Epithelial cell of proximal tubule (primary cell): ENCODE measurements around the gene RUSF1. TPM values are rescaled to one million over a fixed set of nuclear protein-coding genes. Genes with fewer than 3 reads are reported as not detected.

ENCODE experiments used
- DNase-seq: peaks from one replicate; pipeline ENCODE4 v3.0.0-alpha.2; 2011; ENCODE audit warnings: low read depth
- H3K4me3 ChIP-seq: 2 replicates; pipeline ENCODE4 v1.5.1; 2011; ENCODE audit warnings: low read depth, mild to moderate bottlenecking, low read length
- total RNA-seq: library from RNA; depleted of rRNA; stranded (reverse); fragments of >200 nt; gene quantifications from 2 replicates; pipeline ENCODE4 v1.2.3, GENCODE V29; 2015
- TF ChIP-seq, protein P1 (sequence below): conservative IDR thresholded peaks from 2 replicates; pipeline ENCODE4 v1.5.1; 2012; ENCODE audit warnings: low read depth, mild to moderate bottlenecking, low read length

Gene RUSF1
- total RNA-seq, 1 donor from 2014 or later: 42.8 TPM

DNA sequence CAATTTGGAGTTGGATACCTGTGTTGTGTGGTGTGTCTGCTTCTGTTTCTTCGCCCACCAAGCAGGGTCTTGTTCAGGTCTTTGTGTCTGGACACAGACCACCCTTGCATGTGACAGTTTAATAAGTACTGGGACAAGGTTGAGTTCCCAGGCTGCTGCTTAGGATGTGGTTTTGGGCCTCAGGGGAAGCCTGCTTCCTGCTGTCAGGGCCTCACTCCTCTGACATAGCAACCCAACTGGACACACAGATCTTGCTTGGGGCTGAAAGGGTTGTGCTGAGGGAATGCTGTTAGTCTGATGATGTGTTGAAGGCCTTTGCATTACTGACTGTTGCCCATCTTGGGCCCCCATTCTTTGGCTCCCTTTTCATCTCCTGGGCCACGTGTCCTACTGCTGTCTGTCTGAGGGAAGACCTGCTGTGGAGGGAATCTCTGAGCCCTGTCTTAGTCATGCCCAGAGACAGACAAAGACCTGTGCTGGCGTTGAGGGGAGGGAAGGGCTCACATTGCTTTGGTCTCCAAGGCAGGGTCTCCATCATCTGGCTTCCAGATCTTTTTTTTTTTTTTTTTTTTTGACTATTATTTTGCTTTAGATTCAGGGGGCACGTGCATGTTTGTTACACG, 40.9 kb downstream of the RUSF1 start:
- no peak for DNase-seq
- no peak overlapping the region for H3K4me3 ChIP-seq
- TF ChIP-seq, protein P1, sequence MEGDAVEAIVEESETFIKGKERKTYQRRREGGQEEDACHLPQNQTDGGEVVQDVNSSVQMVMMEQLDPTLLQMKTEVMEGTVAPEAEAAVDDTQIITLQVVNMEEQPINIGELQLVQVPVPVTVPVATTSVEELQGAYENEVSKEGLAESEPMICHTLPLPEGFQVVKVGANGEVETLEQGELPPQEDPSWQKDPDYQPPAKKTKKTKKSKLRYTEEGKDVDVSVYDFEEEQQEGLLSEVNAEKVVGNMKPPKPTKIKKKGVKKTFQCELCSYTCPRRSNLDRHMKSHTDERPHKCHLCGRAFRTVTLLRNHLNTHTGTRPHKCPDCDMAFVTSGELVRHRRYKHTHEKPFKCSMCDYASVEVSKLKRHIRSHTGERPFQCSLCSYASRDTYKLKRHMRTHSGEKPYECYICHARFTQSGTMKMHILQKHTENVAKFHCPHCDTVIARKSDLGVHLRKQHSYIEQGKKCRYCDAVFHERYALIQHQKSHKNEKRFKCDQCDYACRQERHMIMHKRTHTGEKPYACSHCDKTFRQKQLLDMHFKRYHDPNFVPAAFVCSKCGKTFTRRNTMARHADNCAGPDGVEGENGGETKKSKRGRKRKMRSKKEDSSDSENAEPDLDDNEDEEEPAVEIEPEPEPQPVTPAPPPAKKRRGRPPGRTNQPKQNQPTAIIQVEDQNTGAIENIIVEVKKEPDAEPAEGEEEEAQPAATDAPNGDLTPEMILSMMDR: no peak

DNA sequence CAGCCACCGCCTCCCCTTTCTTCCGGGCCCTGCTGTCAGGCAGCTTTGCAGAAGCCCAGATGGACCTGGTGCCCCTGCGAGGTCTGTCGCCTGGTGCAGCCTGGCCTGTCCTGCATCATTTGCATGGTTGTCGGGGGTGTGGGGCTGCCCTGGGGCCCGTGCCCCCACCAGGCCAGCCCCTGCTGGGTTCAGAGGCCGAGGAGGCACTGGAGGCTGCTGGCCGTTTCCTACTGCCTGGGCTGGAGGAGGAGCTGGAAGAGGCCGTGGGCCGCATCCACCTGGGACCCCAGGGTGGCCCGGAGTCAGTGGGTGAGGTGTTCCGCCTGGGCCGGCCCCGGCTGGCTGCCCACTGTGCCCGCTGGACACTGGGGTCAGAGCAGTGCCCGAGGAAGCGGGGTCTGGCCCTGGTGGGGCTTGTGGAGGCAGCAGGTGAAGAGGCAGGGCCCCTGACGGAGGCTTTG, 41.8 kb downstream of the RUSF1 start:
- TF ChIP-seq, protein P1: no peak
- DNase-seq: no peak
- H3K4me3 ChIP-seq: no peak overlapping the region

DNA sequence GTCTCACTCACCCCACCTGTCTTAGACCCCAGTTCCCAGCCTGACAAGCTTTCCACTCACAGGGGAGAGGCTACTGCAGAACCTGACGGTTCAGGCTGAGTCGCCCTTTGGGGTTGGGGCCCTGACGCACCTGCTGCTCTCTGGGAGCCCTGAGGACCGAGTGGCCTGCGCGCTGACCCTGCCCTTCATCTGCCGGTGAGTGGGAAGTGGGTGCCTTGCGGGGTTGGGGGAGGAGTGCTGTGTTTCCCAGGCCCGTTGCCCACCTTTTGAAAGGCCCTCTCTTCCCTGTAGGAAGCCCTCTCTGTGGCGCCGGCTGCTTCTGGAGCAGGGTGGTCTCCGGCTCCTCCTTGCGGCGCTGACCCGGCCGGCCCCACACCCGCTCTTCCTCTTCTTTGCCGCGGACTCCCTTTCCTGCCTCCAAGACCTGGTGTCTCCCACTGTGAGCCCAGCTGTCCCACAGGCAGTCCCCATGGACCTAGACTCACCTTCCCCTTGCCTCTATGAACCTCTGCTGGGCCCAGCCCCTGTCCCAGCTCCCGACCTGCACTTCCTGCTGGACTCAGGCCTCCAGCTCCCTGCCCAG, 42.3 kb downstream of the RUSF1 start:
- TF ChIP-seq, protein P1: no peak
- no peak overlapping the region for H3K4me3 ChIP-seq
- DNase-seq: no peak

DNA sequence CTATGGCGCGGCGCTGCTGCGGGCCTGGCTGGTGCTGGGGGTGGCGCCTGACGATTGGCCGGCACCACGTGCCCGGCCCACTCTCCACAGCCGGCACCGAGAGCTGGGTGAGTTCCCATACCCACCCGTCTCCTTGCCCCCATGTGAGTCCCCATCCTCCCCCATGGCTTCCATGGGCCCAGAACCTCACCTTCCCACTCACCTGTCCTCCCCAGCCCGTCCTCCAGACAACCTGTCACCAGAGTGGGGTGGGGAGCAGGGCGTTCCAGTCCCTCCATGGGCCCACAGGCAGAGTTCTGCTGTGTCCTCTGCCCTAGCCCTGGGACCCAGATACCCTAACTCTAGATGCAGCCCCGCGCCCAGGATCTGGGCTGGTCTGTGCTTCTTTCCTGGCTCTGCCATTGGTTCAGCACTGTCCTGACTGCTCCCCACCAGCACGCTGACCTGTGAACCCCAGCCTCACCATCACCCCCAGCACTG, 43.4 kb downstream of the RUSF1 start:
- no peak overlapping the region for H3K4me3 ChIP-seq

DNA sequence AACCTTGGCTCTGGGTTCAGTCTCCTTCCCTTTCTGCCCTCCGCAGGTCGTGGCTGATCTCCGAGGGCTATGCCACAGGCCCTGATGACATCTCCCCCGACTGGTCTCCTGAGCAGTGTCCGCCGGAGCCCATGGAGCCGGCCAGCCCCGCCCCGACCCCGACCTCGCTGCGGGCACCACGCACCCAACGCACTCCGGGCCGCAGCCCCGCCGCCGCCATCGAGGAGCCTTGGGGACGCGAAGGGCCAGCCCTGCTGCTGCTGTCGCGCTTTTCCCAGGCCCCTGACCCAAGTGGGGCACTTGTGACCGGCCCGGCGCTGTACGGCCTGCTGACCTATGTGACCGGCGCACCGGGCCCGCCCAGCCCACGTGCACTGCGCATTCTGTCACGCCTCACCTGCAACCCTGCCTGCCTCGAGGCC, 43.8 kb downstream of the RUSF1 start:
- TF ChIP-seq, protein P1: no peak
- H3K4me3 ChIP-seq: no peak overlapping the region
- DNase-seq: no peak

More for the DNA sequence above, 43.4 kb downstream of the RUSF1 start:
- TF ChIP-seq, protein P1: no peak
- DNase-seq: no peak

DNA sequence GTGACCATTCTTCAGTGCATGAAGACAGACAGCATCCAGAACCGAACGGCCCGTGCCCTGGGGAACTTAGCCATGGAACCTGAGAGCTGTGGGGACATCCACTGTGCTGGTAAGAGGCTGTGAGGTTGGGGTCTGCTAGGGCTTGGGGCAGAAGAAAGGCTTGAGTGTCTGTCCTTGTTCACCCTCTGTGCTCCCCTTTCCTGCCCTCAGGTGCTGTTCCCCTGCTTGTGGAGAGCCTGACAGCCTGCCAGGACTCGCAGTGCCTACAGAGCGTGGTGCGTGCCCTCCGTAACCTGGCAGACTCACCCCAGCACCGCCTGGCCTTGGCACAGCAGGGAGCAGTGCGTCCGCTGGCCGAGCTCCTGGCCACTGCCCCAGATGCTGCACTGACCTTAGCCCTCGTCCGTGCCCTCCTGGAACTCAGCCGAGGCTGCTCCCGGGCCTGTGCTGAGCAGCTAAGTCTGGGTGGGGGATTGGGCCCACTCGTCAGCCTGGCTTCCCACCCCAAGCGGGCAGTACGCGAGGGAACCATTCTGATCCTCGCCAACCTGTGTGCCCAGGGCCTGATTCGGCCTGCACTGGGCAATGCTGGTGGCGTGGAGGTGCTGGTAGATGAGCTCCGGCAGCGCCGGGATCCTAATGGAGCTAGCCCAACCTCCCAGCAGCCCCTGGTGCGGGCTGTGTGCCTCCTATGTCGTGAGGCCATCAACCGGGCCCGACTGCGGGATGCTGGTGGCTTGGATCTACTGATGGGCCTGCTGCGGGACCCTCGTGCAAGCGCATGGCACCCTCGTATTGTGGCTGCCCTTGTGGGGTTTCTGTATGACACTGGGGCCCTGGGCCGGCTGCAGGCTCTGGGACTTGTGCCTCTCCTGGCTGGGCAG, 46.0 kb downstream of the RUSF1 start:
- TF ChIP-seq, protein P1: no peak
- no peak overlapping the region for H3K4me3 ChIP-seq
- DNase-seq: no peak
